GM19372 (cell line): Measurements from ENCODE around the gene KIF1B.

Experiments used
- ATAC-seq: cut with Tn5 transposase; IDR thresholded peaks from one replicate; pipeline ENCODE4 v1.9.1; 2021; ENCODE audit warnings: mild to moderate bottlenecking, low read depth, moderate library complexity; ENCODE audit not compliant: unreplicated experiment

The KIF1B gene

GRCh38 chr1:10209905-10210810 is at the start of gene KIF1B:
Gene KIF1B, plus strand, starts transcription at chr1:10210570. Its CDS starts 21,759 bp downstream, at chr1:10232329.
- ATAC-seq, result peak; percentile 99

GRCh38 chr1:10160907-10161490 is 49.4 kb upstream of the KIF1B start:
- no peak for ATAC-seq

GRCh38 chr1:10161541-10162290 is 48.7 kb upstream of the KIF1B start:
- ATAC-seq, result no peak

- no peak for ATAC-seq
These were observed 41.4 kb upstream of the KIF1B start for GRCh38 chr1:10168912-10169514.

GRCh38 chr1:10170239-10170574 is 40.2 kb upstream of the KIF1B start:
- ATAC-seq, result no peak

- no peak for ATAC-seq
These were observed 39.1 kb upstream of the KIF1B start for GRCh38 chr1:10171105-10171767.

- no peak for ATAC-seq
These were observed 38.2 kb upstream of the KIF1B start for GRCh38 chr1:10171995-10172669.

- ATAC-seq, result no peak
These were observed 36.8 kb upstream of the KIF1B start for GRCh38 chr1:10173582-10173981.

- no peak for ATAC-seq
These were observed 32.5 kb upstream of the KIF1B start for GRCh38 chr1:10177876-10178275.

- no peak for ATAC-seq
These were observed 31.6 kb upstream of the KIF1B start for GRCh38 chr1:10178597-10179405.

- no peak for ATAC-seq
These were observed 30.8 kb upstream of the KIF1B start for GRCh38 chr1:10179406-10180091.

- no peak for ATAC-seq
These were observed 29.2 kb upstream of the KIF1B start for GRCh38 chr1:10181154-10181553.

GRCh38 chr1:10185759-10186158 is 24.6 kb upstream of the KIF1B start:
- ATAC-seq, result no peak

- ATAC-seq, result no peak
These were observed 23.9 kb upstream of the KIF1B start for GRCh38 chr1:10186331-10187025.

GRCh38 chr1:10187026-10187334 is 23.4 kb upstream of the KIF1B start:
- ATAC-seq, result no peak

- no peak for ATAC-seq
These were observed 22.2 kb upstream of the KIF1B start for GRCh38 chr1:10188133-10188650.

GRCh38 chr1:10189659-10190058 is 20.7 kb upstream of the KIF1B start:
- no peak for ATAC-seq

GRCh38 chr1:10192263-10192662 is 18.1 kb upstream of the KIF1B start:
- no peak for ATAC-seq
